ENCODE measurements around the gene BID.

Gene BID

DNA sequence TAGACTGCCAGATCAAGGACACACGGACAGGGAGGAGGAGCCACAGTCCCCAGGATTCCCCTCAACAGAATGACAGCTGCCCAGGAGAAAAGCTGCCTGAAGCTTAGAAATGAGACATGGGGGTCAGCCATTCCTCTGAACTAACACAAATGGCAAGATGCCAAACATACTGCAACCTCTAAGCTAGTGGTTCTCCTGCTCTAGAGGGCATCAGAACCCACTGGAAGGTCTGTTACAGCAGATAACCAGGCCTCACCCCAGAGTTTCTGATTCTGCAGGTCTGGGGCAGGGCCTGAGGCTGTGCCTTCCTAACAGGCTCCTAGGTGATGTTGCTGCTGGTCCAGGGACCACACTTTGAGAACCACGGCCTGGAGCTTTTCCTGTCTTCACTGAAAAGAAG, 28.6 kb upstream of the BID start:
- no peak for DNase-seq

DNA sequence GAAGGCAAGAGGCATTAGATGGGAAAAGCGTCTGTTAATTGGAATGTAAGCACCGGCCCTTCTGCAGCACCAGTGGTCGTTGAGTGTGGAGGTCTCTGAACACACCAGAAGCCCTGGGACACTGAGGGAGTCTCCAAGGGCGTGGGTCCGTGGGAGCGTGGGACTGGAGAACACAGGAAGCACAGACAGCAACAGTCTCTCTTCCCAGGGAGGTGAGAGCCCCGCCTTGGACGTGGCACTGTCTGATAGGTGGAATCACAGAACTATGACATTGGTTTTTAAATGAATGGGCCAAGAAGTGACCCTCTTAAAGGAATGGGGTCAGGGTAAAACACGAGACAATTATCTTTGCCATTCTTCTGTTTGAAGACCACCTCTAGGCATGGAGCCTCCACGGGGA, 28.1 kb upstream of the BID start:
- DNase-seq: no peak

DNA sequence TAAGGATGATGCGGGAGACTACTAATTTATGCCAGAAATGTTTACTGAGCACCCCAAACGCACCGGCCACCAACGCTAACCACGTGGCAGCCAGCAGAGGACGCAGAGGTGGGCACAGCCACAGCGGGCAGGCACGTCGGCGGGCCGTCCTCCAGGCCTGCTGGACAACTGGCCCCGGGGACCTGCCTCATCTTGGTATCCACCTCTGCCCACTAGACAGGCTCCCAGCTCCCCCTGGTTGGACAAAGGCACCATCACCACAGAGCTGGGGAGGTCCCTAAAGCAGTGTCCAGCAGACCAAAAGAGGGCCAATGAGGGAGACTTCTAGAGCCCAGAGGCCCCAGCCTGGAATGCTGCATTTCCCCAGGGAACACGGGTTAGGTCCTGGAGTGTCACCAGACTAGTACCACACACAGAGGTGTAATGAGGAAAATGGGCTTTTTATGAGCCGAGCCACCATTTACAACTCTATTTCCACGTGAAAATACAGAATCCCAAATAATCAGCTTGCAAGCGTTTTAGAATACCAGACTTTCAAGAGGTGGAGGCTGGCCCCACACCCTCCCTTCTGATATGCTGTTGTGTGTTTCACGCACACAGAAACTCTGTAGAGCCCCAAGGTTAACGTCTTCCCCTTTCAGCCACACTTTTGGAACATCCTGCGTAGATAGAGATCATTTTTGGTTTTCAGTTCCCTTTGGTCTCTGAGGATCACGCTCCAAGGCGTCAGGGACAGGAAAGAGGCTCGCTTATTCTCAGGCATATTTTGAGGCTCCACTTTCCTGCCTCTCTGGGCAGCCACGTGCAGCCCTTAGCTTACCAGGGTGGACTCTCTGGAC, 23.7 kb upstream of the BID start:
- peak; percentile 24 to 52 for DNase-seq

DNA sequence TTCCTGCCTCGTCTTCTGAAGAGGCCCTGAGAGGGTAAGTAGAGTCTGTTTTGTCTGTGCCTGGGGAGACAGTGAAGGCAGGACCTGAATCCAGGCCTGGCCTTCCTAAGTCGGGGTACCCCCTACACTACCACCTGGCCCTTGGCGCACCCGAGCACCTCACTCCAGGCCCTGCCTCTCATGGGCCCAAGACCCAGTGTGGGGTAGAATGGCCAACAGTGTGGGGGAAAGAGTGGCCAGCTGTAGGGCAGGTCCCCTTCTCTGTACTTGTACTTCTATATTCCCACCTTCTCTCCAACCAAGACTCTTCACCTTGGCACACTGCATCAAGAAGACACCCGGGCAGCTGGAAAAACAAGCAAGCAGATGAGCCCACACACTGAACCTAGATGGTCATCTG, 22.4 kb upstream of the BID start:
- DNase-seq: no peak

DNA sequence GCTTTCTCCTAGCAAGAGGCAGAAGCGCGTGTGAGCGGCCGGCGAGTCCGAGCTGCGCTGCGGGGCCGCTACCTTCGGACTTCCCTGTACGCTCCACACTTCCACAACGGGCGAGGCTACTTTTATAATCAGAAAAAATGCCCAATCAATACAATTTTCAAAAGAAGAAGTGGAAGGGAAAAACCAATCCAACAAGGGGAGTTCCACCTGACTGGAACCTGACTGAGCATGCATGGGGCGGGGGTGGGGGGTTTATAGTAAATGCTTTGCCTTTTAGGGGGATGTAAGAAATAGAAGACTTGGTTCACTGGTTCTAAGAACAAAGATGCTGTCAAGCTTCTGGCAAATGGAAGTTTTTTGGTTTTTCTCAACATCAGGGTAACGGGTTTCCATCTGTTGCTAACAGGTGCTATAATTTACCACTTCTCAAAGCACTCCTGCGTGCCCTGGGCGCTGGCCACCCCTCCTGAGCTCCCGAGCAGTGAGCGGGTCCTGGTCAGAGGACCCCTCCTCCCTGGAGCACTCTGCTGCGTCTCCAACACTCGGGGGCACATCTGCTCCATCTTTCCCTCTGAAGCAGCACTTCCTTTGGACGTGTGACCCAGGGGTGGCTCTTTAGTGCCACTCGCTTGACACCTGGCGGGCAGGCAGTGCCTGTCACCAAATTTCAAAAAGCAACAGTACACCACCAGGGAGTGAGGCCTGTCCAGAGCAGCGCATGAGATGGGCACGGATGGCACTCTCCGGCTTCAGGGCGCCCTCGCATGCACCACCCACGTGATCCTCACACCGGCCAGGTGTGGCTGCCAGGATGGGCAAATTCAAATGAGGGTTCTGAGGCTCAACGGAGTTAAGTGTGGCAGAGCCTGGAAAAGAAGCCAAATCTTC, 21.6 kb upstream of the BID start:
- DNase-seq: no peak

DNA sequence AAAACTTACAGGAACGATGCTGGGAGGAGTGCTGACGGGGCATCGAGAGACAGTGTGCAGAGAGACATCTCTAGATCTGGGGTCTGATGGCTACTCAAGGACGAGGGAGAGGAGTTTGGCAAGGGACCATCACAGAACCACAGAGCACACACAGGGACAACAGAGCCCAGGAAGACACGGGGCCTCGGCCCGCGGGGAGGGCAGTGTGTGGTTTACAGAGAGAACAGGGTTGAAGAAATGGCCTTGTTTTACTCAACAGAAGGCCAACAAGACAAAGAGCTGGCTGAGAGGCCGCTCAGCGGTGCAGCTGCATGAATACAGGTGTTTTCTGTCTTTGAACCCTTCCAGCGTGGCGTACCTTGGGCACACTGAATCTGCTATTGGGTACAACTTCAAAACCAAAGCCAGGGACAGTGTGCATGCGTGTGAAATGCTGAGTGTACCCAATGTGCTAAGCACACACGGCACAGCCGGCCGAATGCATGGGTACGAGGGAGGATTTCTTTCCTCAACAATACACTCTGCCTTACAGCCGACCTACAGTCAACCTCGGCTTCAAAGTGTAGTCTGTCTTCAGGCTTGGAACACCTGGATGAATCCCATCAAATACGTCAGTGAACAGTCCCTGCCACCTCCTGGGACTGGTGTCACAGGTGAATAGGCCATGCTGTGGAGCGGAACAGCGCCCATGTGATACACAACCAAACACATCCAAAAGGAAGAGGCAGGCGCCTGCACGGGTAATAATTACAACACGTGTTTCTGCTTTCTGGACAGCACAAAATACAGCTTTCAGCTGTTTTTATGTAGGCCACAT, 20.7 kb upstream of the BID start:
- no peak for DNase-seq

DNA sequence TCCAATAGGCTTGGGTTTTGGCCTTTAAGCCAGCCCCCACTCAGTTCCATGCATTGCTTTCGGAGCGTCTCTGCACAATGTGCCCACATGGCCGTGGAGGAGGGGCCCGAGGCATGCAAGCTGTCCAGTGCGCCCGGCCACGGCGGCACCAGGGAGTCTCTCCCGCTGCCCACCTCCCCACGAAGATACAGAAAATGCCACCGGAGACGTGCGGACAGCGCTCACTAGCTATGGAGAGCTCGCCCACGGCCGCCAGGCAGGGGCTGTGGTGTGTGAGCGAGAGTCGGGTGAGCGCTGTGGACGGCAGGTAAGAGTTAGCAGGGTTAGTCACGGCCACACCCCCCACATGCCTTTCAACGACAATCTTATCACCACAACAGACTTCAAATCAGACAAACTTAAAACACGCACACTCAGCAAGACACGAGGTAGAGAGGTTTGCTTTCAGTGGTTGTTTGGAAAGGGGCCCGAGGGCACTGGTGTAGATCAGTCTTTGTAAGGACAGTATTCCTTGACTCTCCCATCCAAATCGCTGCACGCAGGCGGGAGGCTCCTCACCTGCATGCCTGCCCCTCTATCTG, 18.7 kb upstream of the BID start:
- no peak for DNase-seq

DNA sequence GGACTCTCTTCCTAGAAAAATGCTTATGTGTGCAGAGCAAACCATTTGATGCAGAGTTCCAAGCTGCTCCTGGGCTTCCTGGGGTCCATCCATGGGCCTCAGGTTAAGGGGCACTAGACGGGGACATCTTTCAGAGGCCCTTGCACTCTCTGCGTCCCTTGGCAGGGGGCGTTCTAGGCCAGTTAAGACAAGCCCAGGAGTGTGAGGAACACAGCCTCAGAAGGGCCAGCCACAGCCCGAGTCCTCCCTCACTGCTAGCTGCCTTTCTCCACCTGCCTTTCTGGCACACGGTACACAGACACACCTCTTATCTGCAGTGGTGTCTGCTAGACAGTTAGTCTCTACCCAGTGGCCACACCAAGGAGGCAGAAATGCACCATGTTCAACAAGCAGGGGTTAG, 18.0 kb upstream of the BID start:
- DNase-seq: no peak

DNA sequence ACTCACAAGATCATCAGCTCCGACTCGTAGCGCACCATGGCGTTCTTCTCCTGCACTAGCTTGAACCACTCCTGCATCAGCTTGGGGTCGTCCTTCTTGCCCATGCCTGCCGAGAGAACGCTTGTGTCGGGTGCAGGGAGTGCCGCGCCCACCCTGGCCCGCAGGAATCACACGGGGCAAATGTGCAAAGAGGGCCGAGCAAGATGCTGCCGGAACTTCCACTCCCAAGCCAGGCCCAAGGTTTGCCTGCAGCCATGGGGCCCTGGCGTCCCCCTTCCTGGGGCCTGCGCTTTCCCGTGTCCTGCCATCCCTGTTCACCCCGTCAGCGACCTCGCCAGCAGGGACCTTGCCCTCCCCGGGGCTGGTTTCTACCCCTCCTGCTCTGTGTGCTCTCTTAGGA, 16.9 kb upstream of the BID start:
- DNase-seq: no peak

DNA sequence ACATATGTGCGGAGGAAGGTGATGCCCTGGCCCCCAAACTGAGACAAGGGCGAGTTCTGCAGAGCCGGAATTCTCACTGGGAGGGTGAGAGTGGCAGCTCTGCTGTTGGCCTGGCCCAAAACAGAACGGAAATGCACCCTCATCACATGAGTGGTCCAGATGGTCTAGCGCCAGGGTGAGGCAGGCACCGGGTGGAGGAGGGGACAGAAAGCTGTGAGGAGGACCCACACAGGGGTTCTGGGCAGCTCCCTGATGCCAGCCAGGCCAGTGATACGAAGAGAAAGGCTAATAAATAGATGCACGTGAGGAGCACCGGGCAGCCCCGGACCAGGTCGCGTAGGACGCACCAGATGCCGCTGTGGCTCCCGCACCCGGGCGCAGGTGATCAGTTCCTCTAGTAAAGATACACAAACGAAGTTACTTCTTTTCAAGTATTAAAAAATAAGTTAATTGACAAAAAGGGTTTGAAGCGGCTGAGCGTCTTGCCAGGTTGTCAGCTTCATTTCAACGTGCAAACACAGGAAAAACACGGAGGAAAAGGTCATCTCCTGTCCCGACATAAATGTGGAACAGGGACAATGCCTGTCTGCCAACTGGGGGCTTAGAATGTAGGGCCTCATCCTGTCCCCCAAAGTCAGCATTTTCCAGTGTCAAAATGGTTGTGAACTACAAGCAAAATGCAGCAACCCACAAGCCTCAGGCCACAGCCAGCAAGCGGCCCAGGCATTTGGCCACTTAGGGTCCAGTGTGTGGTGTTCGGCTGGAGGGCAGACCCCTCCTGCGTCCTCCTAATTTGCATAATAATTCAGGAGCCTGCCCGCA, 15.3 kb upstream of the BID start:
- no peak for DNase-seq

DNA sequence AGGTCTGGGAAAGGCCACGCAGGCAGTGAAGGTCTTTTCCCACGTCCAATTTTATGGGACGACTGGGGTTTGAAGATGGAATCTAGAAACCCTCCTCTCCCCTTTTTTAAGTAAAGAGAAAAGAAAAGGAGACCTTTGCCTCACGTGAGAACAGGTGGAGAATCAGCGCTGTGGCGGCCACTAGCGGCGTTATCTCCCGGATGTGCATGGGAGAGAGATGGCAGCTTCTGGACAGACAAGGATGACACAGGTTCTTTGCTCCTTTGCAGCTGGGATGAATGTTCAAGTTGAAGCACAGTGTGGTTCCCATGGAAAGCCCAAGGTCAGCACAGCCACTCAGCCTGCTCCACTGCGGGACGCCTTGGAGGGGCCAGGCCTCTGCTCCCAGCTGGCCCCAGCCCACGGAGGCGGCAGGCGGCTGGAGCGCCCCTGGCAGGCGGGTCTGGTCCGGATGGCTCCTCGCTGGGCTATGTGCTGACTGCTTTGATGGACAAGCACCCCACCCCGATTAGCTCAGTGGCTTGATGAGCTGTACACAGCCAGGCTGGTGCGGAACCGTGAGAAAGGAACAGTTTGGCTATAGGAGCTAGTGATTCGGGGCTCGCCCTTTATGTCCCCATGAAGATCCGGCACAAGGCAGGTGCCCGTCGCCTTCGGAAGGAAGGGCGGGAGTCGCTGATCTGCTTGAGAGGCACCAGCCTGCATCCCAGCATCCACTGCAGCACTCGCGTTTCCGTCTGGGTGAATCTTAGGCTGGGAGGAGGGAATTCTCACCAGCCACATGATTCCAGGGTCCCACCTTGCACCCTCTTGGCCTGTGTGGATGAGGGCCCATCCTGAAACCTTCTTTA, 14.5 kb upstream of the BID start:
- no peak for DNase-seq

DNA sequence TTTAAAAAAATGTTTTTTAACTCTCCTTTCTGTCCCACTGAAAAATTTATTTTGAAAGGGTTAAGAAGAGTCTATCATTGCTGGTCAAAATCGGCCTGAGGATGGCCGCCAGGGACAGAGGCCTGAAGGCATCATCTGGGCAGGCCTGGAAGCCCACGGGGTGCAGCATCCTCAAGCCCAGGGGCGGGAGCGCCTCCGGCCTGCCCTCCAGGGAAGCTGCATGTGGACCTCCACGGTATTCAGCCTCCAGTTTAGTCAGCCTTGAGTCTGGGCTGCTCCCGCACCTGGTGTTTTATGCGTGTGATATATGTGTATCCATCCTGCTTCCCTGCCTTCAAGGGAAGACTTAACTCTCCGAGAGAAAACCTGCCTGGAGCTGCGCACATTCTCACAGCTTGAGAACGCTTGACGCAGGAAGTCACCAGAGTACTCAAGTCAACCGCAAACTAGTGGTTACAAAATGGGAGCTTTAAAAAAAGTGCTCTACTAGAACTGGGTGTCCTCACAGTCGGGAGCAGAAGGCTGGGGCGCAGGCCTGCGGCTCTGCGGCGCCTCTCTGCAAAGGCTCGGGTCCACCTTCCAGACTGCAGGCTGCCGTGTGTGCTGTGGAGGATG, 13.6 kb upstream of the BID start:
- no peak for DNase-seq

DNA sequence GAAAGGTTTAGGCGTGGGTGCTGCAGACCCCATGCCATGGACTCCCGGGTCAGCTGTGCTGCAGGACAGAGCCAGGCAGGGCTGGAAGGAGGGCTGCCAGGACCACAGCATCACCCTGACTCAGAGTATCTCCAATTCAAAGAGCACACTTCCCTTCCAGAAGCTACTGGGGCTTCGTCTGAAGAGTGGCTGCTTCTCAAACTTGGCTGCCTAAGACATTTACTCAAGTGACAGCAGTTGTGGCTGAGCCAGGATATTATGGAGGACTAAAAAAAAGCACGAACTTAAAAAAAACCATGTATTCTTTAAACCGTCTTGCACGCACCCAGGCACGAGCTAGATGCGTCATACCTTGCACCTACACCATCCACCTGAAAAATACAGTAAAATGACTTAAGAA, 13.0 kb upstream of the BID start:
- DNase-seq: no peak

DNA sequence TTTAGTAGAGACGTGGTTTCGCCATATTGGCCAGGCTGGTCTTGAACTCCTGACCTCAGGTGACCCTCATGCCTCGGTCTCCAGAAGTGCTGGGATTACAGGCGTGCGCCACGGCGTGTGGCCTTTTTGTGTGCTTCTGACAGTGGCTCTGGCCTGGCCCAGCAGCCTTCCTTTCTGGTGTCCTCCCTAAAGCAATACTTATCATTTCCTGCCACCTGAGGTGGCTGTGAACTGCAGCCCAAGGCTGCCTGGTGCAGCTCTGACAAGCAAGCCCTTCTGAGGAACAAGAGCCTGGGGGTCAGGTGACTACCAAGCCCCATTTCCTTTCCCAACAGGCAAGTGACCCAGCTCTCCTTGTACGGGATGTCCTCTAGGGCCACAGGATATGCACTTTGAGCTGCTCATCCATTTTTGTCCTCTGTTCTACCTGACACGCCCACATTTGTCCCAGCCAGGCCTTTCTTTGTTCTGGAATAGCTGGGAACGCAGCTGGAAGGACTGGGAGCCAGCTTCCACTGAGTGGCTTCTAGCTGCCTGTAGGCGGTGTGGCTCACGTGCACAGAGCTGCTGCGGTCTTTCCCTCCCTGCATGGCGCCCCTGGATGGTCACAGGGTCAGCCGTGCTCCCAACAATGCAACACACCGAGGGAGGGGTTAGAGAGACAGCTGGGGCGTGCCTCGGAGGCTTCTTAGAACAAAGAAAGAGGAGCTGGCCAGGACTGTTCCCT, 12.3 kb upstream of the BID start:
- no peak for DNase-seq

DNA sequence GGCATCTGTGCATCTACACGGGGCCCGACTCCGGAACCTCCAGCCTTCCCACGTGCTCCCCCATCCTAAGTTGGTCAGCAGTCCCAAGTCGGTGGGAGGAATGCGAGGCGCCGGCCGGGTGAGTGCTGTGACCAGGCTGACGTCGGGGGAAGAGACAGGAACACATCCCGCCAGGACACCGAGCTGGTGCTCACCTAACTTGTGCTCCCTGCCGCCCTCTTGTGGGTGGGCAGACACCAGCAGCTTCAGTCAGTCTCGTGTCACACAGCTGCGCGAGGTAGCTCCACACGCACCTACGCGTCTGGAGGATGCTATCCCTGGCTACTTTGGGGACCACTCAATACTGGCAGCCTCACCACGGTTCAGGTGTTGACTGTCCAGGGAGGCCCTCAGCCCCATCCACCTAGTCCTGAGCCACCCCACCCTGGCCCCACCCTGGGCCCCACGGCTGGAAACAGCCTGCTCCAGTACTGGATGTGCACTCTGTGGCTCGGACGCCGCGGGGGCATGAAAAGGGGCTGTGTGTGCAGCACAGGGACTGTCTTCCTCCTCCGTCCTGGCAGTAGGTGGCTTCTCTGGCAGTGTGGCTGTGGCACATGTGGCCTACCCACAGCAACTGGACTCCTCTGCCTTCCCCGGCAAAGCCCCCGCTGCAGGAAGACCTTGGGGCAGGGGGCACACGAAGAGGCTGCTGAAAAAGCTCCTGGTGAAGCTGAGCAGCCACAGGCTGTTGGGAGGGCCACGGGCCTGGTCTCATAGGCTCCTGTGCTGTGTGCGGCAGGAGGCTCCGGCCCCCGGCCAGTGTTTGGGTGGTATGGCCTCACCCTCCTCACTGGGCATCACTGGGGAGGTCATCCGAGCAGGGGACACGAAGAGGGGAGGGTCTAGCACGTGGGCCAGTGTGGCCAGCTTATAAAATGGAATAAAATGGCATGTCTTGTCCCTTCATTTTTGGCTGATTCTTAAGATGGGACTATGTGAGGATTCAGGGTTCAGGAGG, 11.2 kb upstream of the BID start:
- DNase-seq: peak; percentile 72

DNA sequence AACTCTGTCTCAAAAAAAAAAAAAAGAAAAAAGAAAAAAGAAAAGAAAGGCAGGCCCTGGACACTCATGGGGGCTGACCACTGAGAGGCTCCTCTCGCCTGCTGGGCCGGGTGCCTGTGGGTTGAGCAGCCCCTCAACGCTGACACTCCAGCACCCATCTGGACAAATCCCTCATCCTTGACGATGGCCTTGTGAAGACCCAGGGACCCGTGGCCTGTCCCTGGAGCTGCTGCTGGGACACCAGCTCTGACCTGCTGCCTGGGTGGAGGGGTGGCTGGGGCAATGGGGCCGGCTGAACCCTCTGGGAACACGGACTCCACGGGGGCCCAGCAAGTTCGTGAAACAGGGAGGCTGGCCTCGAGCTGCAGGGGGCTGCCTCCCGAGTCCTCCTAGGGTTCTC, 10.5 kb upstream of the BID start:
- no peak for DNase-seq

DNA sequence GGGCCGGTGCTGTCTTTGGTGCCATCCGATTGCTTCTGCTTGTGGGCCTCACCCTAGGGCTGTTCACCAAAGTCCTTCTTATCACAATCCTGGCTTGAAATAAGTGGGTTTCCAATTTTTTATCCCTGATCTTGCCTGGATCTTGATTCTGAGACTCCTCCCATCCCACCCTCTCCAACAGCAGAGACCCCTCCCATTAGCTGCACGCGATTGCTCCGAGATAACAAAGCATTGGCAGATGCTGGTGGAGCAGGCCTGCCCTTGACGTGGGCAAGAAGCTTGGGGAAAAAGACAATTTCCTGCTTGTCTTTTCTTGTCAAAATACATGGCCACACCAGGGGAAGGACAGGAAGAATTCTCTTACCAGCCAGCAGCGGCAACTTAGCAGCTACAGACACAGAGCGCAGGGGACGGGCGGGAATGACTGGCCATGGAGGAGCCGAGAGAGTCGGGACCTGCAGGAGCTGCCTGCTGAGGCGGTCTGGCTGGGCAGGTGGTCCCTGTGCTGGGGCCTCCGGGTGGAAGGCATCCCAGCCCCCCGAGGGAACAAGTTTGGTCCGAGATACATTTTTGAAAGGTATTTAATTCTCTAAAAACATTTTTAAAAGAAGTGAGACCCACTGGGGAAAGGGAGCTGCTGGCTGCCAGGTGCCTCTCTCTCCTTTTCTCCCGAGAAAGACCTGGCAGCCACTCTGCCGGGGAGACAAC, 9.7 kb upstream of the BID start:
- DNase-seq: no peak

DNA sequence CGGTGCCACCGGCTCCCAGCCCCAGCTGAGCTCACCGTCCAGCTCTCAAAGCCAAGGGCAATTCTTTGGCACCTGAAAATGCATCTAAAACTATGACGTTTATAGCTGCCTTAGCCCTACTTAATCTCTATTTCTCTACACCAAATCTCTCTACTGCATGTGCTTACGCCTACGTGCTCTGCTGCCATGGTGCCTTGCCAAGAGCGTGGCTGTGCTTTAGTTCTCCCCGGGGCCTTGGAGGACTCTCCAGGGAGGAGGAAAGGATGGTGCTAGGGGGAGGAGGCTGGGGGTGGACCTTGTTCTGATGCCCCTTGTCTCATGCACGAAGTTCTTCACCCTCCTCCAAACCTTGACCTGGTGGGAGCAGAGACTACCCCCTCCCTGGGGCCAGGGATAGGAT, 9.0 kb upstream of the BID start:
- no peak for DNase-seq
